ENCODE results near the gene AFM. TPM values are rescaled to one million over a fixed set of nuclear protein-coding genes. Genes with fewer than 3 reads are reported as not detected.

The AFM gene
- total and polyA plus RNA-seq, 4 donors = 0.09 TPM; not detected in 3

Small RNAs within 50 kb of the gene (small RNA-seq; reads per million reads assigned to genes)
- not detected for gene AC074250.1 (ENCODE audit: low replicate concordance)

Other genes with a start within 250 kb of the AFM start
- 10 to 100 TPM; 44.9 to 74.4 TPM for gene ANKRD17, start 222.9 kb upstream of the AFM start, total RNA-seq
- 10 to 100 TPM in 1 of 2 donors, 1 to 10 TPM in 1; 7.8 to 18.4 TPM for gene ANKRD17, start 222.9 kb upstream of the AFM start, polyA plus RNA-seq
- 10 to 100 TPM in 1 of 2 donors, 1 to 10 TPM in 1; 8.3 to 32.8 TPM for gene ALB, start 77.5 kb upstream of the AFM start, total RNA-seq
- under 1 TPM; 0.07 to 0.41 TPM for gene ALB, start 77.5 kb upstream of the AFM start, polyA plus RNA-seq
- gene AFP, start 45.5 kb upstream of the AFM start, total RNA-seq = 1 to 10 TPM in 1 of 2 donors, under 1 TPM in 1; 0.11 to 1.3 TPM
- not detected for gene AFP, start 45.5 kb upstream of the AFM start, polyA plus RNA-seq
- 1 to 10 TPM; 2.7 to 7.6 TPM for gene RASSF6, start 138.7 kb downstream of the AFM start, total RNA-seq
- 1 to 10 TPM; 1.2 to 1.3 TPM for gene RASSF6, start 138.7 kb downstream of the AFM start, polyA plus RNA-seq

Data from lung (tissue), 5 donors.